Pancreas (tissue), 10 donors: ENCODE measurements around the gene CFAP100. TPM values are rescaled to one million over a fixed set of nuclear protein-coding genes. Genes with fewer than 3 reads are reported as not detected.

Source experiments
- ATAC-seq, 4 donors: fragments of 200-7000 bp; cut with Tn5 transposase; one replicate each; pipeline versions ENCODE4 v1.8.0 to v1.9.1; 2020; ENCODE audit warnings: mild to moderate bottlenecking in 4 of 4, moderate library complexity in 4 of 4
- DNase-seq, 6 donors: peaks; one replicate each; pipeline ENCODE4 v3.0.0-alpha.2; 2020
- FAIRE-seq: peaks from 2 replicates; lab custom pipeline; 2012; peaks lifted over from hg19 to GRCh38; lab: Jason Lieb, UNC
- H3K27ac ChIP-seq, 4 donors: fragments of 200-600 bp; sonication (generic); 1 replicate in 3 of 4; 2 replicates in 1 of 4; pipeline versions ENCODE4 v1.5.0 to v1.8.0; 2020
- H3K27me3 ChIP-seq, 4 donors: fragments of 200-600 bp; one replicate each; pipeline ENCODE4 v1.8.0; 2021
- H3K36me3 ChIP-seq, 3 donors: fragments of 200-600 bp; sonication (generic) in 1 of 3; one replicate each; pipeline versions ENCODE4 v1.5.0 to v1.8.0; 2020 to 2021
- H3K4me1 ChIP-seq, 3 donors: fragments of 200-600 bp; one replicate each; pipeline ENCODE4 v1.8.0; 2021
- H3K4me3 ChIP-seq, 4 donors: fragments of 200-600 bp; sonication (generic) in 2 of 4; one replicate each; pipeline versions ENCODE4 v1.5.0 to v1.8.0; 2020 to 2021
- H3K9me3 ChIP-seq, 4 donors: fragments of 200-600 bp; one replicate each; pipeline ENCODE4 v1.8.0; 2021
- CTCF ChIP-seq, 4 donors: fragments of 200-600 bp; sonication (generic) in 3 of 4; IDR thresholded peaks; one replicate each; pipeline versions ENCODE4 v1.5.0 to v1.8.0; 2021; ENCODE audit warnings: antibody characterized with exemption in 4 of 4
- WGBS, 2 donors: extraction: QIAGEN DNeasy Blood & Tissue Kit; methylation state at CpG; one replicate each; pipeline ENCODE4 v1.1.7; 2013; 5-methylcytosine and 5-hydroxymethylcytosine counted together
- intact Hi-C, 3 donors: fragments of 100-400 bp; cut with DNase I; formaldehyde crosslinking; loops; one replicate each; pipeline versions ENCODE4 v1.11.1 to v1.14.2; 2022
- polyA plus RNA-seq, 2 donors: library from polyadenylated mRNA; stranded (reverse); fragments of 200-250 nt; gene quantifications; one replicate each; pipeline ENCODE4 v1.2.3, GENCODE V29; 2013
- total RNA-seq, 6 donors: library from RNA; stranded (reverse); fragmentation: NEBNext Ultra II Directional in 4 of 6; extraction: Animal tissue kit (Norgen Biotek cat#: 25700) in 4 of 6; gene quantifications; one replicate each; pipeline versions ENCODE4 v1.2.1 to v1.2.4, GENCODE V29; 2021 to 2023
- donor health status: healthy with polysubstance abuse.
- donor health status: DM: no; HTN: no; CAD: no; lungs with moderate emphysema.
- donor health status: DM: no; HTN: no; CAD: no.
- donor health status: control.
- donor health status: control.
- donor health status: Bipolar disorder and iron deficiency.
- donor health status: DM: yes; HTN: yes; CAD: no.
- donor health status: DM: no; HTN: no; CAD: no.
- donor health status: DM: no; HTN: no; CAD: no.
- donor health status: DM: yes; HTN: yes; CAD: no.

Gene CFAP100
- total and polyA plus RNA-seq, 8 donors, result not detected

GRCh38 chr3:126441256-126441880, 46.7 kb downstream of the CFAP100 start:
- Histone ChIP-seq H3K4me1 (peaks cover 0 to 4% (median 0%) of the 10 kb centered on the region in 3 donors), H3K36me3 (peaks cover 0 to 47% (median 4%) of the 10 kb centered on the region in 3 donors), H3K27ac (no peak overlapping the region), H3K27me3 (no peaks in the 10 kb centered on the region), H3K9me3 (no peaks in the 10 kb centered on the region), H3K4me3 (no peak overlapping the region)
- intact Hi-C loops, result no loop called here
- ATAC-seq, result no peak
- 92 to 94% methylated on average over 20 of the region's 20 CpGs for WGBS, 2 donors
- FAIRE-seq, result no peak
- peak in 1 of 6 donors; percentile 9 for DNase-seq
- no peak for TF ChIP-seq CTCF (IDR thresholded peaks at IDR 0.05)

GRCh38 chr3:126442094-126442855, 47.6 kb downstream of the CFAP100 start:
- FAIRE-seq, result no peak
- intact Hi-C loops, result no loop called here
- peaks cover 0 to 38% (median 4%) of the 10 kb centered on the region in 3 donors for H3K36me3 ChIP-seq
- H3K4me3 ChIP-seq, result no peak overlapping the region
- TF ChIP-seq CTCF (IDR thresholded peaks at IDR 0.05), result no peak
- 91% methylated on average over 13 of the region's 13 CpGs for WGBS, 2 donors
- no peaks in the 10 kb centered on the region for H3K9me3 ChIP-seq
- H3K27ac ChIP-seq, result no peak overlapping the region
- no peaks in the 10 kb centered on the region for H3K27me3 ChIP-seq
- DNase-seq, result peak in 2 of 6 donors; percentile 8 to 16
- peaks cover 0 to 4% (median 0%) of the 10 kb centered on the region in 3 donors for H3K4me1 ChIP-seq
- no peak for ATAC-seq

GRCh38 chr3:126442856-126443242, 48.1 kb downstream of the CFAP100 start:
- H3K36me3 ChIP-seq, result peaks cover 0 to 35% (median 4%) of the 10 kb centered on the region in 3 donors
- no peak overlapping the region for H3K27ac ChIP-seq
- WGBS, 2 donors, result 92 to 93% methylated on average over 3 of the region's 3 CpGs
- no peak overlapping the region for H3K4me3 ChIP-seq
- no peak for FAIRE-seq
- intact Hi-C loops, result no loop called here
- peak in 1 of 6 donors; percentile 6 for DNase-seq
- no peak for ATAC-seq
- no peaks in the 10 kb centered on the region for H3K9me3 ChIP-seq
- H3K27me3 ChIP-seq, result no peaks in the 10 kb centered on the region
- peaks cover 0 to 4% (median 0%) of the 10 kb centered on the region in 3 donors for H3K4me1 ChIP-seq
- TF ChIP-seq CTCF (IDR thresholded peaks at IDR 0.05), result no peak

GRCh38 chr3:126445506-126445905, 50.8 kb downstream of the CFAP100 start:
- 48 to 59% methylated on average over 5 of the region's 5 CpGs for WGBS, 2 donors
- H3K27me3 ChIP-seq, result no peaks in the 10 kb centered on the region
- peaks cover 0 to 17% (median 0%) of the 10 kb centered on the region in 3 donors for H3K4me1 ChIP-seq
- TF ChIP-seq CTCF (IDR thresholded peaks at IDR 0.05), result no peak
- intact Hi-C loops, result no loop called here
- no peaks in the 10 kb centered on the region for H3K9me3 ChIP-seq
- no peak overlapping the region for H3K27ac ChIP-seq
- no peak overlapping the region for H3K4me3 ChIP-seq
- FAIRE-seq (no peak), DNase-seq (peak in 2 of 6 donors; percentile 6 to 8), ATAC-seq (no peak)
- H3K36me3 ChIP-seq, result peaks cover 0 to 19% (median 0%) of the 10 kb centered on the region in 3 donors
